GM10266 (cell line): ENCODE data around the gene IQCN.
"Not testable (repeated sequence)": the region's sequence is repeated elsewhere in the genome, so short reads cannot be mapped to it uniquely, and the experiment has no call there.

Source experiments
- DNase-seq: peaks from one replicate; pipeline ENCODE4 v3.0.0; 2012; ENCODE audit errors: extremely low spot score
- TF ChIP-seq, protein P1 (sequence below): IDR thresholded peaks from 2 replicates; pipeline ENCODE4 v1.5.1; 2012; ENCODE audit warnings: mild to moderate bottlenecking, low read depth; ENCODE audit not compliant: control insufficient read depth, insufficient read depth; ENCODE audit errors: missing control alignments

The IQCN gene

DNA sequence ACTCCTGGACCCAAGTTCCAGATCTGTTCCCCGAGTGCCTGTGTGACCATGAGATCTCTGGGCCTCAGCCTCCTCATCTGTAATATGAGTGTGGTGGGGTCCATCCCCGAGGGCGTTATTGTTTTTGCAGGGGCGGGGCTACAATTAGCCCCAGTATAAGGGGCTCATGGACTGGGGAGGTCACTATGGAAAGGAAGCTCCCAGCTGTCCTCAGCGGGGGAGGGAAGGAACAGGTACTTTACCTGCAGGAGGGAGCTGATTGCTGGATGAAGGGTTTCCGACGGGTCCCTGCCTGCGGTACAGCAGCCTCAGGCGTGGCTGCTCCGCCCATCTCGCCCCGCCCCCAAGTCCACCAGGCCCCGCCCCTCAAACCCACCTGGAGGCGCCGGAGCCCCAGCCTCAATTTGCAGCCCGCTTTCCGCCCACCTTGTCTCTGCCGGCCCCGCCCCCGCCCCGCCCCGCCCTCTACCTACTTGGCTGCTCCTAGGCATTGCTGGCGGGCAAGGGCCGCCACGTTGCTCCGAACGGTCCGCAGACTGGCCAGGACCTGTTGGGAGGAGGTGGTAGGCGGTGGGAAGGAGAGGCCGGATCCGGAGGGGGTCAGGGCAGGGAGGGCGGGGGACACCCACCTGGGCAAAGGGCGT, 53.5 kb downstream of the IQCN start:
- TF ChIP-seq, protein P1, sequence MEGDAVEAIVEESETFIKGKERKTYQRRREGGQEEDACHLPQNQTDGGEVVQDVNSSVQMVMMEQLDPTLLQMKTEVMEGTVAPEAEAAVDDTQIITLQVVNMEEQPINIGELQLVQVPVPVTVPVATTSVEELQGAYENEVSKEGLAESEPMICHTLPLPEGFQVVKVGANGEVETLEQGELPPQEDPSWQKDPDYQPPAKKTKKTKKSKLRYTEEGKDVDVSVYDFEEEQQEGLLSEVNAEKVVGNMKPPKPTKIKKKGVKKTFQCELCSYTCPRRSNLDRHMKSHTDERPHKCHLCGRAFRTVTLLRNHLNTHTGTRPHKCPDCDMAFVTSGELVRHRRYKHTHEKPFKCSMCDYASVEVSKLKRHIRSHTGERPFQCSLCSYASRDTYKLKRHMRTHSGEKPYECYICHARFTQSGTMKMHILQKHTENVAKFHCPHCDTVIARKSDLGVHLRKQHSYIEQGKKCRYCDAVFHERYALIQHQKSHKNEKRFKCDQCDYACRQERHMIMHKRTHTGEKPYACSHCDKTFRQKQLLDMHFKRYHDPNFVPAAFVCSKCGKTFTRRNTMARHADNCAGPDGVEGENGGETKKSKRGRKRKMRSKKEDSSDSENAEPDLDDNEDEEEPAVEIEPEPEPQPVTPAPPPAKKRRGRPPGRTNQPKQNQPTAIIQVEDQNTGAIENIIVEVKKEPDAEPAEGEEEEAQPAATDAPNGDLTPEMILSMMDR: no peak
- DNase-seq: no peak

DNA sequence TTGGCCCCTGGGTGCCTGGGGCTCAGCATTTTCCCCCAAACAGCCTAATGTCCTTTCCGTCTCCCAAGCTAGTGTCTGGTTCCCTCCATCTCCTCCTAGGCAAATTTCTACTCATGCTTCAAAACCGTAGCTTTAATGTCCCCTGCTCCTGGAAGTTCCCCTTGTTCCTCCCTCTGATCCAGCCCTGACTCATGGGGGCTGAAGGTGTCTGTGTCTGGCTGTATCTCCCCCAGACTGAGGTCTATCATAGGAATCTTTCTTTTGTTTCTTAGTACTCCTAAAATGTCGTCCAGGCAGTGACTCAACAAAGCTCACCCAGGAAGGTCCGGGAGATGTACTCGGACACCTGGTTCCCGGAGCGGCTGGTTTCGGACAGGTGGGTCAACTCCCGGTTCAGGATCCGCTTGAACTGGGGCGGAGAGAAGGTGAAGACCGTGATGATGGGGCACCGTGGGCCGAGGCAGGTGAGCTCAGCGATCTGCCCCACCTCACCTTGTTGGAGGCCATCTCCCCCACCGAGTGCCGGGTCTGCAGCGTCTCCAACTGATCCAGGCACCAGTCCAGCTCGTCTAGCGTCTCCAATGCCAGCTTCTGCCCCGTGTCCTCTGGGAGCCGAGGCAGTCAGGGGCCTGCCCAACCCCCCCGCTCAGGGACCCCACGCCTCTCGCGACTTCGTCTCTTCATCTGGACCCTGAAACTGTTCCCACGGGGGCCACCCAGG, 54.2 kb downstream of the IQCN start:
- DNase-seq: no peak
- TF ChIP-seq, protein P1: no peak

DNA sequence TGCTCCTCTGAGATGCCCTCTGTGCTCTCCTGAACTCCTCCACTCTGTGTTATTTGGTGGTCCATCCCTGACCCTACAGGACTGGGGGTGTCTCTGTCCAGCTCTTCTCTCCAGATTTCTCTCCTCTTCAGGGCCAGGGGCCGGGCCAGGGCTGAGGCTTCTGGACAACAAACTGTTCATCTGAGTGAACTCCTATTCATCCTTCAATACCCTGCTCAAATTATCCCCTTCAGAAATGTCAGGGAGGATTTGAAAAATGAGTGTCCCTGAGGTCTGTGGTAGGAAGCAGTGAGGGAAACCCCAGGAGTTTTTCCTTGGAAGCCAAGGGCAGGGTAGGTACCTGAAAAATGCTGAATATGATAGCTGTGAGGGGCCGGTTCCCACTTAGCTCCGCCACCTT, 55.7 kb downstream of the IQCN start:
- TF ChIP-seq, protein P1: no peak
- DNase-seq: no peak

DNA sequence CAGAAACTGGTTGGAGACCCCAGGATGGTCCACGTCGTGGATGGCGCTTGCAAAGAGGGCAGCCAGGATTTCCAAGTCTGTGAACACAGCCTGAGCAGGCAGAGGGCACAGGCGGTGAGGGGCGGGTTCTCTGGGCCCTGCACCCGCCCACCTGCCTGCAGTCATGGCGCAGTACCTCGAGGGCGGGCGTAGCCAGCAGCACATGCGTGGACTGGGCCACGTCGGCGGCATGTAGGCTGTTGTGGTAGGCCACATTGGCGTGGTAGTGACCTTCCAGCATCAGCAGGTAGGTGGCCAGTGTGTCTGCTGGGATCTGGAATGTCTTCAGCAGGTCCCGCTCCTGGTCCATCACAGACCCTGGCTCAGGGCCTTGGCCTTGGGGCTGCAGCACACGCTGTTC, 56.1 kb downstream of the IQCN start:
- TF ChIP-seq, protein P1: no peak
- DNase-seq: no peak

DNA sequence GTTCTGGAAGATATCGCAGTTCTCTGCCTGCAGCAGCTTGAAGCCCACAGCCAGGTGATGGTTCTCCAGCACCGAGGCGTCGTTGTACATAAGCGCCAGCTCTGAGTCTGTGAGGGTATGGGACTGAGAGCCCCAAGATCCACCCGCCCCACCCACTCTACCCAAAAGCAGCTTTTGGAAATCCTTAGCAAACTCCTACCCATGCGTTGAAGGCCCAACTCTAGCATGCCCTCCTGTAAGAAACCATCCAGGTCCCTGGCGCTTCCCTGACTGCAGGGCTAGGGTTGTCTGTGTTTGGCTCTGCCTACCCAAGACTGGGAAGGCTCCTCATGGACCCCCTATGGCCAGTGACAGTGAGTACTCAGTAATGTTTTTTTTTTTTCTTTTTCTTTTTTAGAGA, 57.5 kb downstream of the IQCN start:
- DNase-seq: no peak
- TF ChIP-seq, protein P1: no peak

DNA sequence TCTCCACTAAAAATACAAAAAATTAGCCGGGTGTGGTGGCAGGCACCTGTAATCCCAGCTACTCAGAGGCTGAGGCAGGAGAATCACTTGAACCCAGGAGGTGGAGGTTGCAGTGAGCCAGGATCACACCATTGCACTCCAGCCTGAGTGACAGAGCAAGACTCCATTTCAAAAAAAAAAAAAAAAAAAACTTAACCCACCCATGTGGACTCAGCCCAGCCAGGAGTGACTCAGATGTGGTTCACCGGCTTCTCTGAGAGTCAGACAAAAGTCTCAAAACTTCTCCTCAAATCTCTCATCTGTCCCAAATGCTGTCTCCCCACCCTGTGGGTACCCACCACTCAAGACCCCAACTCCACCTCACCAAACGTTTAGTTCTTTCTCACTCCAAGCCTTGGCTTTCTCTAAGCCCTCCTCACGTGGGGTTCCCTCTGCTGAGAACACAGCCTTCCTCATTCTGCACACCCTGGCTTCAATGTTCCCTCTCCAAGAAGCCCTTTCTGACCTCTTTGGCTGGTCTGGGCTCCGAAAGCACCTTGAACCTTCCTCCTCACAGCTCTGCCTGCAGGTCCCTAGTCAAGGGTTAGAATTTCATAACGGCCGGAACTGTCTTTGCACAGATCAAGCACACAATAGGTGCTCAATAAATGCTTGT, 59.3 kb downstream of the IQCN start:
- TF ChIP-seq, protein P1: no peak
- DNase-seq: no peak

DNA sequence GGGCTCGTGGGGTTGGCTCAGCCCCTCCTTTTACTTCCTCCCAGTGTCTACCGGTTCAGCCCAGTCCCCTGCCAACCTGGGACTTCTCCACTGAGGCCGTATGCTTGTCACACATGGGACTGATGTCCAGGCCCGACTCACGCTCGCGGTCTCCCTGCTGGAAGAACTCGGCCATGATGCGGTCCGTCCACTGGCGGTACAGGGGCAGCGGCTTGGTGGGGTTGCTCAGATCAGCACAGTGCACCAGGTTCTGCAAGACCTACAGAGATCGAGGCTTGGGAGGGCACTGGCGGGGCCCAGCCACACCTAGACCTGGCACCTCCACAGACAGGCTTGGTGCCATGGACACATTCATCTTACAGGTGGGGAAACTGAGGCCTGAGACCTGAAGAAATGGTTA, 62.6 kb downstream of the IQCN start:
- TF ChIP-seq, protein P1: no peak
- no peak for DNase-seq

DNA sequence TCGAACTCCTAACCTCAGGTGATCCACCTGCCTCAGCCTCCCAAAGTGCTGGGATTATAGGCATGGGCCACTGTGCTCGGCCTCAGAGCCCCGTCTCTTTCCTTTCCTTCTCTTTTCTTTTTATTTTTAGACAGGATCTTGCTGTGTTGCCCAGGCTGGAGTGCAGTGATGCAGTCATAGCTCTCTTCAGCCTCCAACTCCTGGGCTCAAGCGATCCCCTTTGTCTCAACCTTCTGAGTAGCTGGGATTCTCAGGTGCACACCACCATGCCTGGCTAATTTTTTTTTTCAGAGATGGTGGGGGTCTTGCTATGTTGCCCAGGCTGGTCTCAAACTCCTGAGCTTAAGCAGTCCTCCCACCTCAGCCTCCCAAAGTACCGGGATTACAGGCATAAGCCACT, 64.3 kb downstream of the IQCN start:
- DNase-seq: not testable (repeated sequence)
